ENCODE results near the gene ACOX3.

DNA sequence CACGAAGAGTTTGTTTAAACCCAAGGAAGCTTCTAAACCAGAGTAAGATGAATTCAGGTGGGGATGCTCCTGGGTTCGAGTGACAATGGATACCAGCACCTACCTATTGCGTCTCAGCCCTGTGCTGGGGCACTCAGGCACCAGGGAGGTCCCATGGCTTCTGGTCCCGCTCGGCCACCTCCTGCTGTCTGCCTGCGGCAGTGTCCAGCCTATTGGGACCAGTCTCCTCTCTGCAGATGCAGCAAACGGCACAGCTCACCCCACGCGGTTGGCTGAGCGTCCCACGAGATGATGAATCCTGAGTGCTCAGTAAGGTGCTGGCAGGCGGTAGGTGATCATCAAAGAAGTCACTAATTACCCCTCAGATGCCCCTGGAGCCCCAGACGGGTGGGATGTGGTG, 75.2 kb downstream of the ACOX3 start:
- TF ChIP-seq, protein P1, sequence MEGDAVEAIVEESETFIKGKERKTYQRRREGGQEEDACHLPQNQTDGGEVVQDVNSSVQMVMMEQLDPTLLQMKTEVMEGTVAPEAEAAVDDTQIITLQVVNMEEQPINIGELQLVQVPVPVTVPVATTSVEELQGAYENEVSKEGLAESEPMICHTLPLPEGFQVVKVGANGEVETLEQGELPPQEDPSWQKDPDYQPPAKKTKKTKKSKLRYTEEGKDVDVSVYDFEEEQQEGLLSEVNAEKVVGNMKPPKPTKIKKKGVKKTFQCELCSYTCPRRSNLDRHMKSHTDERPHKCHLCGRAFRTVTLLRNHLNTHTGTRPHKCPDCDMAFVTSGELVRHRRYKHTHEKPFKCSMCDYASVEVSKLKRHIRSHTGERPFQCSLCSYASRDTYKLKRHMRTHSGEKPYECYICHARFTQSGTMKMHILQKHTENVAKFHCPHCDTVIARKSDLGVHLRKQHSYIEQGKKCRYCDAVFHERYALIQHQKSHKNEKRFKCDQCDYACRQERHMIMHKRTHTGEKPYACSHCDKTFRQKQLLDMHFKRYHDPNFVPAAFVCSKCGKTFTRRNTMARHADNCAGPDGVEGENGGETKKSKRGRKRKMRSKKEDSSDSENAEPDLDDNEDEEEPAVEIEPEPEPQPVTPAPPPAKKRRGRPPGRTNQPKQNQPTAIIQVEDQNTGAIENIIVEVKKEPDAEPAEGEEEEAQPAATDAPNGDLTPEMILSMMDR (optimal IDR thresholded peaks at IDR 0.05 in 1 of 3, IDR thresholded peaks at IDR 0.05 in 1 of 3, conservative IDR thresholded peaks at IDR 0.05 in 1 of 3; ENCODE audit: extremely low read depth in 1 of 3, insufficient read depth in 2 of 3, low read length in 3 of 3): no peak
- TF ChIP-seq EZH2 (IDR thresholded peaks at IDR 0.05; ENCODE audit: low read length): no peak

Data from keratinocyte (primary cell).